ENCODE data around the gene IRX4.

Gene IRX4

DNA sequence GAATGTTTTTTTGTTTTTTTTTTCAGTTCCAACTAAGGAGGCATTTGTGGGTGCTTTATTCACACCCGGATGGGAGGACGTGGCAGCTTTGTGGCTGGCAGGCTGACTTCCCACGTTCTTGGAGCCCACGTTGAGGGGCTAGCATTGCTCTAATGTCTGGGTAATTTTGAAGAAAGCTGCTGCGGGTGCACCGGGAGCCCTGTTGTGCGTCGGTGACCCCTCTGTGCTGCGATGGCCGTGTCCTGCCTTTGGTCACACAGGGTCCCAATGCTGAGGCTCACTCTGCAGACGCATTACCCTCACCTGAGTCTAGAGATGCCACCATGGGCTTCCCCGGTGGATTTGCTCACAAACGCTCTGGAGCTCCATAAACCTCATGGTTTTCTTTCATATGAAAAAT, 47.3 kb downstream of the IRX4 start:
- DNase-seq: no peak

DNA sequence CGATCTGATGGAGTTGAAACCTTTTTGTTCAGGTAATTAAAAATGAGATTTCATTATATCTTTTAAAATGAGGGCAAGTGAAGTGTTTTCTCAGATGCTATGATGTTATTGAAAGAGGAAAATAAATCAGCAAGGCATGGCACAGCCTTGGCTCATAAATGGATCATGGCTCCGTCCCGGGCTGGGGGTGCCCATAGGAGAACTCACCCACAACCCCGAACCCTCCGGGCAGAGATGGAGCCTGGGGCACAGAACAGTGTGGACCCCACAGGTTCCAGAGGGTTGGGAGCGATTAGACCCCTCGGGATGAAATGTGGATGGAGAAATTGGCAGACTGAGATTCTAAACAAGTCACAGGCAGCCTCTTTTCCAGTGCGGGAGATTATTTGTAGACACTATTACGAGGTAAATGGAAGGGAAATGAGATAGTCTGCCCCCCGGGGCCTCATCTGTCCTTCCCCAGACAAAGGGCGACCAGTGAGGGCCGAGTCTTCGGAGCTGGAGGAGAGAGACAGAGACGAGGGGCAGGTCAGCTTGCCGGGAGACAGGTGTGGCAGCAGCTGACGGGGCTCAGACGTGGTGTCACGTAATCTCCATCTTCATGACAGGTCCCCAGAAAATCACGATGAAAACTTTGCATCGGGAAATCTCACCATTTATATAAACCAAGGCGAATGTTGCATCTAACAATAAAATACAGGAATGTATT, 47.9 kb downstream of the IRX4 start:
- DNase-seq: no peak

DNA sequence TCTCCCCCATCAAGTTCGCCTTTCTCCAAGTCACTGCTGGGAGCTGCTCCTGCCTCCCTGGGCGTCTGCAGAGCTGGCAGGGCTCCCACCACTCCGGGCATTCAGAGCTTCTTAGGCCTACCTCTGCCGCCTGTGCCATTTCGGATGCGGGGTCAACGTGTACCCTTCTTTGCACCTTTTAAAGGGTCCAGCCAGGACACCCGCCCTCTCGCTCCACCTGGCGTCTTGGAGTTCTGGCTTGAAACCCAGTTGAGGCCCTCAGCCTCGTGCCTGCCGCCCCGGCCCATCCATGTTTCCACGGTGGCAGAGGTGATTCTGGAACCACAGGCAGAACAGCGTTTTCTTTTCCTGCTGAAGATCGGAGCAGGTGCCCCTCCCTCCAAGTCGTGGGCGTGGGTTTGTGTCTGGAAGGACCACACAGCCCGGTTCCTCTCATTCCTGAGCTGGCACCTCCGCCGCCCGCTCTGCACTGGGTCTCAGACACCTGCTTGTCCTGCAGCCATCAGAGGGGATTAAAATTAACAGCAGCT, 48.6 kb downstream of the IRX4 start:
- no peak for DNase-seq

DNA sequence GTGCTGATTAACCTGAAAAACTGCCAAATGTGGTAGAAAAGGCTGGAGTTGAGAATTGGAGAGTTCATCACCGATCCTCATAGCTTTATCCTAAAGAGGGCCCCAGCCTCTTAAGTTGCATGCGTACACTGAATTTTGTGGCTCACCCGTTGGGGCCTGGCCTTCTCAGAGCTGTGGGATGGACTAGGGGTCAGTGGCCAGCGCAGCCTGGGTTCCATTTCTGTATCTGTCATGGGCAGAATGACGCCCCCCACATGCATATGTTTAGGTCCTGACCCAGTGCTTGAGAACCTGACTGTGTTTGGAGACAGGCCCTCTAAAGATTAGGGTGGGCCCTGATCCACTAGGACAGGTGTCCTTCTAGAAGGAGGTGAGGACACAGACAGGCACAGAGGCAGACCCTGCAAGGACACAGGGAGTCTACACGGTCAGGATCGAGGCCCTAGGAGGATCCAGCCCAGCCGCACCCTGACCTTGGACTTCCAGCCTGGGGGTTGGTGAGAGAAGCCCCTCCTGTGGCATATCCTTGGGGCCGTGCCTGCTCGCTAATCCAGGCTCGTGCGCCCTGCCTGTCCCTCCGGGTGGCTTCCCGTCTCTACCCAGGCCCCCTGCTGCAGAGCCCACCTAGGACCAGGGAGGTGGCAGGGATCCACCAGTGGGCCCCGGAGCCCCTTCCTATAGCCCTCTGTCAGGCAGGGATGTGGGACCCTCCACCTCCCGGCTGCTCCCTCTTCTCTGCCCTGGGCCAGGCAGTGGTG, 49.3 kb downstream of the IRX4 start:
- DNase-seq: no peak

DNA sequence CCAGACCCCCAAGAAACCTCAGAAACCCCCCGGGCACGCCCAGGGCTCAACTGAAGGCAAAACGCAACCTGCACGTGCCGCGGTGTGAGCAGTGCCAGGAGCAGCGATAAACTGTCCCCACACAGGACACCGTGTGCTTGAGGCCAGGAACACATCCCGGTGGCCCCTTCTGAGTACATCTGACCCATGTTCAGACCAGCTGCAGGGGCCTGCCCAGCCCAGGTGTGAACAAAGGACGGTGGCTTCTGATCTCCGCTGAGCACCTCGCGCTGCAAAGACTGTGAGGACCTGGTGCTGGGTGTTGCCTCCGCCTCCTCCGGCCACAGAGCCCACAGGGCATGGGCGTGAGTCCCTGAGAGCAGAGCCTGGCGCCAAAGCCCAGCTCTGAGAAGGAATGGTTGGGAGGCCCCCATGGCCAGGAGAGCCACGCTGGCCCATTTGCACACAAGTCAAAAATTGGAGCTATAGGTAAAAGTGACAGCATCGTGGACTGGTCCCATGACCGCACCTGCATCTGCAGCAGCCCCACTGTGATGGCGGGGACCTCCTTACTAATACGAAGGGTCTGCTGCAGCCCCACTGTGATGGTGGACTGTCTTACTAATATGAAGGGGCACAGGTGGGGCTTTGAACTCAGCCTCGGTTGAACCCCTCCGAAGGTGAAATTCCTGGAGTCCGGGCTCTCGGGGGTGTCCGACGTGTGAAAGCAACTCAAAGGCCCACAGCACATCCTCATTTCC, 50.0 kb downstream of the IRX4 start:
- DNase-seq: no peak

DNA sequence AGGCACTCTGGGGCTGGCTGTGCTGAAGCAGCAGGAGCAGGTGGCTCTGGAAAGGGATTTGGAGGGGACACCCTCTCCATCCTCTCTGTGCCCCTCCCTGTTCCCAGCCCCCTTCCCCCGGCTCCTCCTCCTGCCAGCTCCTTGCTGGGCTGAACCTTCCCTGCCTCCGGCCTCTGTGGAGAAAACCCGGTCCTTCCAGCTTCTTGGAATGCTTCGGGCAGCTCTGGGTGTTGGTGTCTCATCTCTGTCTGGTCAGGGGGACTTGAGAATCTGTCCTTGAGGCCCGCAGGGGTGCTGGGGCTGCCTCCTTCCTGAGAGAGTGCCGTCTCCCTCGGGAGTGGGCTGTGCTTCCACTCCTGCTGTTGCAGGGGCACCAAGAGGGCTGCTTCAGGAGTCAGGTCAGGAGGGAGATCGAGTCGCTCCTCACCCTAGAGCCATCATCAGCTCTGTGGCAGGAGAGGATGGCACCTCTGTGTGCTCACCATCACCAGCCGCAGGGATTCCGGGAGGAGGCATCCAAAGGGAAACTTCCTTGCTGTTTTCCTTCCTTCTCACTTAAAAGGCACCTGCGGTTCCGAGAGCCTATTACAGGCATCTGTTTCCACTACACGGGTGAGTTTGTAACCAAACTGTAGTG, 50.9 kb downstream of the IRX4 start:
- DNase-seq: no peak

DNA sequence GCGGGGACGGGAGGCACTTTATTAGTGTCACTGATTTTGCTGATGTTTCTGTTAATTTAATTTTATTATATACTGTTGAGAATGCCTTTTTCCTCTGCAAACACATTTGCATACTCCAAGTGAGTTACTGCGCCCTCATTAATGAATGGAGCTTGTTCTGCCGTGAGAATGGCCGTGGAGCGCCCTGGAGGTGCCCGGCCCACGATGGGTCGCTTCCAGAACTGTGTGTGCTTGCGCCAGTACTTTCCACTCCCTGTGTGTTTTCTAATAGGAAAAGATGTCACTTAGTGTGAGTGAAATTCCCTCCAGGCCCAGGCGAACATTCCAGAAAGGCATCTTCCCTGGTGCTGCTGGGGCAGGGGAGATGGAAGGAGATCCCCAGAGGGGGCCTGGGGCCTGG, 51.5 kb downstream of the IRX4 start:
- no peak for DNase-seq

DNA sequence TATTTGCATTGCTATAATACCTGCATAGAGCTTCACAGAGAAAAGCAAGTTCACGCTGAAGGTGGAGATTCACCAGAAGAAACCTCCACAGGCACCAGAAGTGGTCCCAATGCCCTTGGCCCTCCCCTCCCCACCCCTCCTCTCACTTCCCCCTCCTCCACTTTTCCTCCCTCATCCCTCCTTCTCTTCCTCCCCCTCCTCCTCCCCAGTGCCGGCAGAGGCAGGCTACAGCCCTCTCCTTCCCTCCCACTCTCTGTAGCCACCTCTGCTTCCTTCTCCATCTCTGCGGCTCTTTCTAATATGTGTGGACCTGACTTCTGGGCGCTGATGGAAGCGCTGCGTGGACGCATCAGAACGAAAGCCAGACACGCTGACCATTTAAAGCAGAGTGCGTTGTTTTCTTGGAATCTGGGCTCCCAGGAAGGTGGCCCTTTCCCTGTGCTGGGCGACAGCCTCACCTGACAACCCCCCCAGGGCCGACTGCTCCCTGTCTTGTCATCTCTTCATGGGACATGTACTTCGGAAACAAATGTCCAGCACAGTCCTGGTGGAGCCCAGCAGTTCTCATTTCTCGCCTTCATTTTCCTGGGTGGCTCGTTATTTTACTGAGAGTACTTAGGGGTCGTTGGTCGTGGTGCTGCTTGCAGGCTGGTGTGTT, 52.0 kb downstream of the IRX4 start:
- DNase-seq: no peak

DNA sequence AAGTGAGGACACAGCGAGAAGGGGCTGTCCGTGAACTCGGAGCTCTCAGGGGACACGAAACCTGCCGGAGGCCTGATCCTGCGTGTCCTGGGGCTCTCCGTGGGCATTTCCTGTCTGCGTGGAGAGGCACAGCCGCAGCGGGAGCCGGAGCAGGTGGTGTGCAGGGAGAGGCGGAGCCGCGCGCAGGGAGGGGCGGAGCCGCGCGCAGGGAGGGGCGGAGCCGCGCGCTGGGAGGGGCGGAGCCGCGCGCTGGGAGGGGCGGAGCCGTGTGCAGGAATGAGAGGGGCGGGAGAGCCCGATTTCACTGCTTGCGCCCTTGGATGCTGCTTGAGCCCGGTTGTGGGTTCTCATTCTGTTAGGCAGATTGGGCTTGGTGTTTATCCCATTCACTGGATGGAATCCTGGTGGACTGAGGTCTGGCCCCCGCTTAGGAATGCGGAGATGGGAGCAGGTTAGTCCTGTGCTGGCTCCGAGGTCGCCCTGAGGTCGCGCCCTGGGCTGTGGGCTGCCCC, 54.8 kb downstream of the IRX4 start:
- peak; percentile 28 for DNase-seq

Measured in hematopoietic multipotent progenitor cell treated with erythropoietin and hydrocortisone succinate and interleukin-3 and kit ligand, for 6 days (in vitro differentiated cells).